ENCODE measurements around the gene GFPT1. TPM values are rescaled to one million over a fixed set of nuclear protein-coding genes. Genes with fewer than 3 reads are reported as not detected.

The GFPT1 gene
- polyA plus RNA-seq, 3 donors, result 3.6 to 4.5 (median 3.7) TPM

DNA sequence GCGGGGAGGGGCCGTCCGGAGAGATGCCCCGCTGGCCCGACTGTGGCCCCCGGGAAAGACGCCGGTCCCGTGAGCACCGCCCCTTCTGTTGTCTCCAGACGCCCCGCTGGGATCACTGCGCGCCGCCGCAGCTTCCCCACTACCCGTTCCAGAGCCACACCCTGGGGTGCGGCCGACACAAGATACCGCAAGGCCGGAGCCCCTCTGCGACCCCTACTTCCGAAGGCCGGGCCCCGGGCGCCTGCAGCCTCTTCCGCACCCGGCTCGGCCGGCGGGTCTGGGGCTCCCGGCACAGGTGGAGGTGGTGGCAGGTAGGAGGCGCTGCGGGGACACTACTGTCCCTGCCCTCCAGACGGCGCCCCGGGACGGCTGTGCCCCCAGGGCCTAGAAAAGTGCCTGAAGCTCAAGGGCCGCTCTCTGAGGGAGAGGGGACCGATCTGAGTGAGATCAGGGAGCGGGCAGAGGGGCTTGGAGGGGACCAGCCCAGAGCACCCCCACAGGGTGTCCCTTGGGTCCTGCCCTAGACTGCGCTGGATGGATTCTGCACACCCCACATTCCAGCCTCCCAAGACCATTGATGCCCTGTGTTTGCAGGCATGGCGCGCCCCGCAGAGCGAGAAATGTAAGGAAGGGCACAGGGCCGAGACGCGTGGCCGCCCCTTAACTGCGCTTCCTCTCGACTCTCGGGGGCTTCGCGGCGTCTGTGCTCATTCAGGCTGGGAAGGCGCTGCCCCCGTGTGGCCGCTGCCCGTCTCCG, 80.0 kb downstream of the GFPT1 start:
- DNase-seq, result peak; percentile 47 to 58 (median 57)
- under 1% methylated on average over 56 of the region's 61 CpGs for WGBS (ENCODE audit: insufficient coverage)
- Mint-ChIP-seq H3K27ac (peak overlapping the region in 1 of 7 donors; percentile 79), H3K27me3 (ENCODE audit: low read depth in 3 of 3) (peaks cover 18 to 31% (median 25%) of the 10 kb centered on the region in 3 donors), H3K4me1 (peaks cover 25% of the 10 kb centered on the region), H3K36me3 (peaks cover 3 to 5% of the 10 kb centered on the region in 2 donors), H3K9me3 (peaks cover 3 to 12% (median 8%) of the 10 kb centered on the region in 7 donors), H3K4me3 (peak overlapping the region; percentile 82 to 92)
- no peaks in the 10 kb centered on the region for H3K36me3 ChIP-seq (replicated peaks in 1 of 2; ENCODE audit: control insufficient read depth in 1 of 2, insufficient read depth in 2 of 2, low read length in 2 of 2)
- H3K27ac ChIP-seq (ENCODE audit: low read depth in 1 of 2, low read length in 2 of 2), result no peak overlapping the region
- TF ChIP-seq, protein P1, sequence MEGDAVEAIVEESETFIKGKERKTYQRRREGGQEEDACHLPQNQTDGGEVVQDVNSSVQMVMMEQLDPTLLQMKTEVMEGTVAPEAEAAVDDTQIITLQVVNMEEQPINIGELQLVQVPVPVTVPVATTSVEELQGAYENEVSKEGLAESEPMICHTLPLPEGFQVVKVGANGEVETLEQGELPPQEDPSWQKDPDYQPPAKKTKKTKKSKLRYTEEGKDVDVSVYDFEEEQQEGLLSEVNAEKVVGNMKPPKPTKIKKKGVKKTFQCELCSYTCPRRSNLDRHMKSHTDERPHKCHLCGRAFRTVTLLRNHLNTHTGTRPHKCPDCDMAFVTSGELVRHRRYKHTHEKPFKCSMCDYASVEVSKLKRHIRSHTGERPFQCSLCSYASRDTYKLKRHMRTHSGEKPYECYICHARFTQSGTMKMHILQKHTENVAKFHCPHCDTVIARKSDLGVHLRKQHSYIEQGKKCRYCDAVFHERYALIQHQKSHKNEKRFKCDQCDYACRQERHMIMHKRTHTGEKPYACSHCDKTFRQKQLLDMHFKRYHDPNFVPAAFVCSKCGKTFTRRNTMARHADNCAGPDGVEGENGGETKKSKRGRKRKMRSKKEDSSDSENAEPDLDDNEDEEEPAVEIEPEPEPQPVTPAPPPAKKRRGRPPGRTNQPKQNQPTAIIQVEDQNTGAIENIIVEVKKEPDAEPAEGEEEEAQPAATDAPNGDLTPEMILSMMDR (IDR thresholded peaks at IDR 0.05), result peak; percentile 90
- peaks cover 17 to 18% of the 10 kb centered on the region in 2 donors for H3K4me1 ChIP-seq (ENCODE audit: control insufficient read depth in 1 of 2, insufficient read depth in 2 of 2, low read length in 2 of 2)
- intact Hi-C loops (cut with micrococcal nuclease), result loop anchor here (1.0 to 2.0 kb wide), 2 partner anchors 280 to 281 kb away; no protein-coding TSS in a partner anchor
- H3K79me2 ChIP-seq (ENCODE audit: insufficient read depth, low read length), result no peaks in the 10 kb centered on the region
- peaks cover 0 to 24% of the 10 kb centered on the region in 2 donors for H3K27me3 ChIP-seq (ENCODE audit: control insufficient read depth in 2 of 2, insufficient read depth in 2 of 2, low read length in 2 of 2)
- H2AFZ ChIP-seq (ENCODE audit: insufficient read depth, low read depth, low read length, poor library complexity, severe bottlenecking), result peak overlapping the region; percentile 94
- peak overlapping the region; percentile 18 to 85 (median 55) for H3K4me3 ChIP-seq (replicated peaks in 1 of 3; ENCODE audit: low read depth in 2 of 3, low read length in 3 of 3)
- H3K9ac ChIP-seq (ENCODE audit: insufficient read depth, low read length, poor library complexity, severe bottlenecking), result peak overlapping the region; percentile 58
- peaks cover 5 to 7% of the 10 kb centered on the region in 2 donors for H3K9me3 ChIP-seq (replicated peaks in 1 of 2; ENCODE audit: control insufficient read depth in 1 of 2, insufficient read depth in 1 of 2, low read length in 2 of 2)
- peak overlapping the region; percentile 98 for H3K4me2 ChIP-seq (replicated peaks; ENCODE audit: extremely low read depth, low read length, poor library complexity, severe bottlenecking)
- H4K20me1 ChIP-seq (ENCODE audit: insufficient read depth, low read length), result no peaks in the 10 kb centered on the region

DNA sequence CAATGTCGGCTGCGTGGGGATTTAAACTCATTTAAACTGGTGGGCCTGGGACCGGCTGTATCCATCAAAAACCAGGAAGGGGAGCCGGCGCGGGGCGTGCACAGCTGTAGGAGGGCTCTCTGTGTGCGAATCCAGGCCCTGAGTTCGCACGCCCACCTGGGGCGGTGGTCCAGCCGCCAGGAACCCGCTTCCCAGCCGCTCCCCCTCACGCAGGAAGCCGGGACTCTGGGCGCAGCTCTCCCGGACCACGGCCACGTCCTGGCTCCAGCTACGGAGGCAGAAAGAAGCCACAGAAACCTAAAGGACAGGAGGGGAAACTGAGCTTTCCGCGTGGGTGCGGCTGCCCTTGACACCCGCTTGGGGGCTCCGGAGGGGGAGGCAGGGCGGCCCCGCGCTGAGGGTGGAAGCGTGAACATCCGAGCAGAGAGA, 80.6 kb downstream of the GFPT1 start:
- intact Hi-C loops (cut with micrococcal nuclease), result loop anchor here in 1 of 2 donors (2.0 kb wide), 1 partner anchor 280 kb away; no protein-coding TSS in a partner anchor
- DNase-seq, result no peak
- WGBS (ENCODE audit: insufficient coverage), result 0% methylated on average over 31 of the region's 31 CpGs
- TF ChIP-seq, protein P1 (IDR thresholded peaks at IDR 0.05), result no peak
- peaks cover 18 to 31% (median 25%) of the 10 kb centered on the region in 3 donors for H3K27me3 Mint-ChIP-seq (ENCODE audit: low read depth in 3 of 3)
- H3K36me3 Mint-ChIP-seq, result peaks cover 3 to 5% of the 10 kb centered on the region in 2 donors
- H3K9me3 ChIP-seq (replicated peaks in 1 of 2; ENCODE audit: control insufficient read depth in 1 of 2, insufficient read depth in 1 of 2, low read length in 2 of 2), result peaks cover 5 to 7% of the 10 kb centered on the region in 2 donors
- no peaks in the 10 kb centered on the region for H3K36me3 ChIP-seq (replicated peaks in 1 of 2; ENCODE audit: control insufficient read depth in 1 of 2, insufficient read depth in 2 of 2, low read length in 2 of 2)
- no peak overlapping the region for H3K27ac ChIP-seq (ENCODE audit: low read depth in 1 of 2, low read length in 2 of 2)
- H3K27ac Mint-ChIP-seq, result peak overlapping the region in 1 of 7 donors; percentile 18
- peak overlapping the region; percentile 58 for H3K9ac ChIP-seq (ENCODE audit: insufficient read depth, low read length, poor library complexity, severe bottlenecking)
- no peaks in the 10 kb centered on the region for H4K20me1 ChIP-seq (ENCODE audit: insufficient read depth, low read length)
- peak overlapping the region; percentile 18 to 85 (median 55) for H3K4me3 ChIP-seq (replicated peaks in 1 of 3; ENCODE audit: low read depth in 2 of 3, low read length in 3 of 3)
- H3K4me1 Mint-ChIP-seq, result peaks cover 29% of the 10 kb centered on the region
- peak overlapping the region; percentile 98 for H3K4me2 ChIP-seq (replicated peaks; ENCODE audit: extremely low read depth, low read length, poor library complexity, severe bottlenecking)
- H3K4me3 Mint-ChIP-seq, result peak overlapping the region; percentile 82 to 92
- H3K4me1 ChIP-seq (ENCODE audit: control insufficient read depth in 1 of 2, insufficient read depth in 2 of 2, low read length in 2 of 2), result peaks cover 17 to 18% of the 10 kb centered on the region in 2 donors
- peaks cover 0 to 24% of the 10 kb centered on the region in 2 donors for H3K27me3 ChIP-seq (ENCODE audit: control insufficient read depth in 2 of 2, insufficient read depth in 2 of 2, low read length in 2 of 2)
- peaks cover 3 to 12% (median 8%) of the 10 kb centered on the region in 7 donors for H3K9me3 Mint-ChIP-seq
- peak overlapping the region; percentile 94 for H2AFZ ChIP-seq (ENCODE audit: insufficient read depth, low read depth, low read length, poor library complexity, severe bottlenecking)
- no peaks in the 10 kb centered on the region for H3K79me2 ChIP-seq (ENCODE audit: insufficient read depth, low read length)
